ENCODE results near the gene ADCK1.

DNA sequence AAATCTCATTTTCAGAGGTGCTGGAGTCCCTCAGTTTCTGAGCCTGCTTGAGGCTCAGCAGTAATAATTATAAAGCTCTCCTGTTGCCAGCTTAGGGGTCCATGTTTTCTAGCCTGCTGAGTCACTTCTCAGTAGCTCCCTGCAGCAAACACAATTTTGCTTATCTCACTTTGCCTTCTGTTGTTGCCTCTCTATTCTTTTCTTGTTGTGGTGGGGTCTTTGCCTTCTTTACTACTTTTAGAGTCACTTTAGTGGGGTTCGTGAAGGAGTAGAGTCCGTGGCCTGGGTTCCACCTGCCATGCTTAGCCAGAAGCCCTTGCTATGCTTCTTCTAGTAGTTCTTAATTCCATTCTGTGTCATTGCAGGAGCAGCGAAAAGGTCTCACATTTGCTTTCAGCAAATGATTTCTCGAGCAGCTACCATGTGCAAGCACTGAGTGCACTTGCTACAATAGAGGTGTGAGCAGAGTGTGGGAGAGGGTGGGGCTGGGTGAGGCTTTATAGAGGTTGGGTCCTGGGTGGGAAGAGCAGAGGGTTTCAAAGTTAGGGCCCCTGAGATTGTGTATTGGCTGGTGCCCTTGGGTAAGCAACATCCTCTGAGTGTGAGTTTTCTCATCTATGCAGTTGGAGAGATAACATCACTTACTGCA is 114.3 kb downstream of the ADCK1 start:
- TF ChIP-seq, protein P1, sequence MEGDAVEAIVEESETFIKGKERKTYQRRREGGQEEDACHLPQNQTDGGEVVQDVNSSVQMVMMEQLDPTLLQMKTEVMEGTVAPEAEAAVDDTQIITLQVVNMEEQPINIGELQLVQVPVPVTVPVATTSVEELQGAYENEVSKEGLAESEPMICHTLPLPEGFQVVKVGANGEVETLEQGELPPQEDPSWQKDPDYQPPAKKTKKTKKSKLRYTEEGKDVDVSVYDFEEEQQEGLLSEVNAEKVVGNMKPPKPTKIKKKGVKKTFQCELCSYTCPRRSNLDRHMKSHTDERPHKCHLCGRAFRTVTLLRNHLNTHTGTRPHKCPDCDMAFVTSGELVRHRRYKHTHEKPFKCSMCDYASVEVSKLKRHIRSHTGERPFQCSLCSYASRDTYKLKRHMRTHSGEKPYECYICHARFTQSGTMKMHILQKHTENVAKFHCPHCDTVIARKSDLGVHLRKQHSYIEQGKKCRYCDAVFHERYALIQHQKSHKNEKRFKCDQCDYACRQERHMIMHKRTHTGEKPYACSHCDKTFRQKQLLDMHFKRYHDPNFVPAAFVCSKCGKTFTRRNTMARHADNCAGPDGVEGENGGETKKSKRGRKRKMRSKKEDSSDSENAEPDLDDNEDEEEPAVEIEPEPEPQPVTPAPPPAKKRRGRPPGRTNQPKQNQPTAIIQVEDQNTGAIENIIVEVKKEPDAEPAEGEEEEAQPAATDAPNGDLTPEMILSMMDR (conservative IDR thresholded peaks at IDR 0.05) = no peak
- no peak for TF ChIP-seq EZH2 (IDR thresholded peaks at IDR 0.05; ENCODE audit: low read depth)

All from PC-9 (cell line).